Endothelial cell (in vitro differentiated cells): ENCODE measurements around the gene ADAMTS16. TPM values are rescaled to one million over a fixed set of nuclear protein-coding genes. Genes with fewer than 3 reads are reported as not detected.

Experiments
- DNase-seq: peaks from one replicate; pipeline ENCODE4 v3.0.0; 2021; ENCODE audit warnings: low spot score
- H3K27ac Mint-ChIP-seq: one replicate; pipeline ENCODE4 v1.8.0; 2021; ENCODE audit warnings: mixed read lengths, inconsistent platforms; ENCODE audit not compliant: unreplicated experiment
- H3K27me3 Mint-ChIP-seq: one replicate; pipeline ENCODE4 v1.8.0; 2021; ENCODE audit warnings: mild to moderate bottlenecking, moderate library complexity, mixed read lengths, inconsistent platforms; ENCODE audit not compliant: unreplicated experiment
- H3K36me3 Mint-ChIP-seq: one replicate; pipeline ENCODE4 v1.8.0; 2021; ENCODE audit warnings: mild to moderate bottlenecking, low read depth, mixed read lengths, inconsistent platforms; ENCODE audit not compliant: unreplicated experiment
- H3K4me1 Mint-ChIP-seq: one replicate; pipeline ENCODE4 v1.8.0; 2021; ENCODE audit warnings: mild to moderate bottlenecking, mixed read lengths, inconsistent platforms; ENCODE audit not compliant: unreplicated experiment
- H3K4me3 Mint-ChIP-seq: one replicate; pipeline ENCODE4 v1.8.0; 2021; ENCODE audit warnings: mild to moderate bottlenecking, mixed read lengths, inconsistent platforms; ENCODE audit not compliant: unreplicated experiment
- H3K9me3 Mint-ChIP-seq: one replicate; pipeline ENCODE4 v1.8.0; 2021; ENCODE audit warnings: mixed read lengths, inconsistent platforms; ENCODE audit not compliant: unreplicated experiment
- total RNA-seq: library from RNA; stranded (reverse); fragmentation: NEBNext Ultra II Directional; extraction: Animal tissue kit (Norgen Biotek cat#: 25700); gene quantifications from one replicate; pipeline ENCODE4 v1.2.1, GENCODE V29; 2021; ENCODE audit not compliant: unreplicated experiment
- TF ChIP-seq, protein P1 (sequence below): fragments of 200-600 bp; sonication (generic); IDR thresholded peaks from one replicate; pipeline ENCODE4 v1.5.0; 2021; ENCODE audit warnings: antibody characterized with exemption; ENCODE audit not compliant: unreplicated experiment

ADAMTS16 gene
- total RNA-seq, 1 donor from 2014 or later: 27.8 TPM

DNA sequence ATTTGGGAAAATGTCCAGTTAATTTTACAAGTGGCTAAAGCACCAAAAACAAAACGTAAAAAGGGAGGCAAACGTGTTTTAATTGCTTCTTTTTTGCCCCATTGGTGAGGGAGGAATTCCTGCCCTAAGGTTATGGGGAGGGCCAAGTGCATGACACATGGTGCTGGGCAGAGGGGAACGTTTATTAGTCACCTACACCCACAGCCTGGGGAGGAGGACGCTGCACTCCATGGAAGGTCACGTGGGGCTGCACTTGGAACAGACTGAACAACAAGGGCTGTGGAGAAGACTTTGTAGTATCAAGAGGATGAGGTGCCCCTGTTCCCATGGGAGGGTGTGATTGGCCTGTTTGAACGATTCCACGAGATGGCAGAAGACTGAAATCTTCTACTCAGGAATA is 13.7 kb upstream of the ADAMTS16 start:
- no peak for DNase-seq
- Mint-ChIP-seq H3K36me3 (no peaks in the 10 kb centered on the region), H3K27ac (no peak overlapping the region), H3K4me3 (no peak overlapping the region), H3K9me3 (no peaks in the 10 kb centered on the region), H3K4me1 (no peaks in the 10 kb centered on the region), H3K27me3 (no peaks in the 10 kb centered on the region)
- TF ChIP-seq, protein P1, sequence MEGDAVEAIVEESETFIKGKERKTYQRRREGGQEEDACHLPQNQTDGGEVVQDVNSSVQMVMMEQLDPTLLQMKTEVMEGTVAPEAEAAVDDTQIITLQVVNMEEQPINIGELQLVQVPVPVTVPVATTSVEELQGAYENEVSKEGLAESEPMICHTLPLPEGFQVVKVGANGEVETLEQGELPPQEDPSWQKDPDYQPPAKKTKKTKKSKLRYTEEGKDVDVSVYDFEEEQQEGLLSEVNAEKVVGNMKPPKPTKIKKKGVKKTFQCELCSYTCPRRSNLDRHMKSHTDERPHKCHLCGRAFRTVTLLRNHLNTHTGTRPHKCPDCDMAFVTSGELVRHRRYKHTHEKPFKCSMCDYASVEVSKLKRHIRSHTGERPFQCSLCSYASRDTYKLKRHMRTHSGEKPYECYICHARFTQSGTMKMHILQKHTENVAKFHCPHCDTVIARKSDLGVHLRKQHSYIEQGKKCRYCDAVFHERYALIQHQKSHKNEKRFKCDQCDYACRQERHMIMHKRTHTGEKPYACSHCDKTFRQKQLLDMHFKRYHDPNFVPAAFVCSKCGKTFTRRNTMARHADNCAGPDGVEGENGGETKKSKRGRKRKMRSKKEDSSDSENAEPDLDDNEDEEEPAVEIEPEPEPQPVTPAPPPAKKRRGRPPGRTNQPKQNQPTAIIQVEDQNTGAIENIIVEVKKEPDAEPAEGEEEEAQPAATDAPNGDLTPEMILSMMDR: no peak

DNA sequence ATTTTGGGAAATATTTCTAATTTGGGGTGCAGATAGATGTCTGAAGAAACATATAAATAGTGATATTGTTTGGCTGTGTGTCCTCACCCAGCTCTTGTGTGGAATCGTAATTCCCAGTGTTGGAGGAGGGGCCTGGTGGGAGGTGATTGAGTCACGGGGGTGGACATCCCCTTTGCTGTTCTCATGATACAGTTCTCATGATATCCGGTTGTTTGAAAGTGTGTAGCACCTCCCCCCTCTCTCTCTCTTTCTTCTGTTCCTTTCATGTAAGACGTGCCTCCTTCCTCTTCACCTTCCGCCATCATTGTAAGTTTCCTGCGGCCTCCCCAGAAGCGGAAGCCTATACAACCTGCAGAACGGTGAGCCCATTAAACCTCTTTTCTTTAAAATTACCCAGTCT is 11.4 kb upstream of the ADAMTS16 start:
- H3K36me3 Mint-ChIP-seq: no peaks in the 10 kb centered on the region
- DNase-seq: no peak
- H3K27me3 Mint-ChIP-seq: no peaks in the 10 kb centered on the region
- TF ChIP-seq, protein P1: no peak
- H3K9me3 Mint-ChIP-seq: no peaks in the 10 kb centered on the region
- H3K4me3 Mint-ChIP-seq: no peak overlapping the region
- H3K4me1 Mint-ChIP-seq: no peaks in the 10 kb centered on the region
- H3K27ac Mint-ChIP-seq: no peak overlapping the region

DNA sequence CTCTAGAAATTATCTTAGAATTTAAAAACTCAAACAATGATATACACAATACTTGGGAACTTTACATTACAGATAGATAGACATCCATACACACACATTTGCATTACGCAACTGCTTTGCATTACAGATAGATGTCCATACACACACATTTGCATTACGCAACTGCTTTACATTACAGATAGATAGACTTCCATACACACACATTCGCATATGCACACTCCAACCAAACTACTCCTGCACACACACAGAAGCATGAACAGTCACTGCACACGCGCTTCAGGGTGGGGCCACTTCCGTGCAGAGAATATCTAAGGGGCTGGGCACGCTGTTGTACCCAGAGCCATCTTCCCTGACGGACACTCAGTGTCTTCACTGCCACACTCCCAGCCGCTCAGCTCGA is 7.9 kb upstream of the ADAMTS16 start:
- Mint-ChIP-seq H3K4me1 (no peaks in the 10 kb centered on the region), H3K27me3 (peaks cover 5% of the 10 kb centered on the region), H3K9me3 (no peaks in the 10 kb centered on the region), H3K36me3 (no peaks in the 10 kb centered on the region), H3K27ac (no peak overlapping the region), H3K4me3 (no peak overlapping the region)
- DNase-seq: no peak
- TF ChIP-seq, protein P1: no peak

DNA sequence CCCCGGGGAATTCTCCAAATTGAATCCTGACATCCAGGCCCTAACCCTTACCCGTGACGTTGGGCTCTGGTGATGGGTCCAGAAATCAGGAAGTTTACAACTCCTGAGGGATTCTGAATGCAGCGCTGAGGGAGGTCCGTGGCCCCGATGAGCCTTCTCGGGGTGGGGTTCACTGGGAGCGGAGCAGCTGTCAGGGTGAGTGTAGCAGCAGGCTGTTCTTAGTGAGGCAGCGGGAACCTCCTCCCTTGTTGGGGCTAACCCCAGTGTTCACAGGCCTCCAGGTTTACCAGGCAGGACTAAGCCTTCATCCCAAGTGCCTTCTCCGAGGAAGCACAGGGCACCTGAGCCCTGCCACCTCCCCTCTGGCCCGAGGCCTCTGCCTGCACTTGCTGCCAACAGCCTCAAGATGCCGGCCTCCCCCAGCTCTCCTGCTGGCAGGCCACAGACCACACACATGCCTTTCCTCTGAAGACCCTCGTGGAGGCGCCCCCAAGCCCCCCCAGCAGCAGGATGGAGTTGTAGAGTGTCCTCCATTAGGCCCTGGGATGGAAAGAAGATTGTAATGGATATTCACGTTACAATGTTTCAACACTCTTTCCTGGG is 7.3 kb upstream of the ADAMTS16 start:
- no peak for DNase-seq
- Mint-ChIP-seq H3K27ac (no peak overlapping the region), H3K4me3 (no peak overlapping the region), H3K4me1 (no peaks in the 10 kb centered on the region), H3K9me3 (no peaks in the 10 kb centered on the region), H3K27me3 (peaks cover 5% of the 10 kb centered on the region), H3K36me3 (no peaks in the 10 kb centered on the region)
- TF ChIP-seq, protein P1: no peak

DNA sequence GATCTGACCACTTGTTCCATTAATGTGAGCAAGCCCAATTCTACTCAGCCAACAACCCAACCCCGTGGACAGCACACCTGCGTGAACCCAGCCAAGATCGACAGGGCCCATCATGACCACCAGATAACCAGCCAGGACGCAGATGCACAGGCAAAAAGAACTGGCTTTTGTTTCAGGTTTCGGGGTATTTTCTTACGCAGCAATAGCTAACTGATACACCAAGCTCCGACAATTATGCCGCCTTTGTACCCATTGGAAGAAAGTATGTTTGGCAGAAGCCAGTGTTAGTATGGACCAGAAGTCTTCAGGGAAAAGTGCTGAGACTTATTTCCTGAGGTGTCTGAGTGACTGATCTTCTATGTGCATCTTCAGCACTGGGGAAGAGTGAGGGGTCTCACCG is 6.0 kb upstream of the ADAMTS16 start:
- peaks cover 8% of the 10 kb centered on the region for H3K27me3 Mint-ChIP-seq
- no peak for DNase-seq
- no peak overlapping the region for H3K4me3 Mint-ChIP-seq
- peaks cover 3% of the 10 kb centered on the region for H3K4me1 Mint-ChIP-seq
- H3K36me3 Mint-ChIP-seq: no peaks in the 10 kb centered on the region
- TF ChIP-seq, protein P1: no peak
- H3K9me3 Mint-ChIP-seq: no peaks in the 10 kb centered on the region
- no peak overlapping the region for H3K27ac Mint-ChIP-seq
